ENCODE measurements around the gene ZXDC.

DNA sequence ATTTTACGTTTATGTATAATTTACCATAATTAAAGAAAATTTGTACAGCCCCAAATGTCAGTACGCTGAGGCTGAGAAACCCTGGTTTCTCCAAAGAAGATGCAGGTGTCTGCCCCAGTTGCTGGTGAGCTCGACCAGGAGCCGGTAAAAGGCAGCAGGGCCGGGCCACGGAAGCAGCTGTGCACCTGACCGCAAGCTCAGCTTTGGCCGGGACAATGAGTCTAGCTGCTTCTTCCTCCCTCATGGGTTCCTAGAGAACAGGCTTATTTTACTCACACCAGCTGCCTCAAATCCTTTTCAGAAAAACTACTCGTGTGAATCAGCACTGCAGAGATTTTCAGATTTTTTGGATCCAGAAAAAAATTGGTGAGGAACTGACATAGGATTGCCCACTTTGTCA is 18.0 kb upstream of the ZXDC start:
- TF ChIP-seq, protein P1, sequence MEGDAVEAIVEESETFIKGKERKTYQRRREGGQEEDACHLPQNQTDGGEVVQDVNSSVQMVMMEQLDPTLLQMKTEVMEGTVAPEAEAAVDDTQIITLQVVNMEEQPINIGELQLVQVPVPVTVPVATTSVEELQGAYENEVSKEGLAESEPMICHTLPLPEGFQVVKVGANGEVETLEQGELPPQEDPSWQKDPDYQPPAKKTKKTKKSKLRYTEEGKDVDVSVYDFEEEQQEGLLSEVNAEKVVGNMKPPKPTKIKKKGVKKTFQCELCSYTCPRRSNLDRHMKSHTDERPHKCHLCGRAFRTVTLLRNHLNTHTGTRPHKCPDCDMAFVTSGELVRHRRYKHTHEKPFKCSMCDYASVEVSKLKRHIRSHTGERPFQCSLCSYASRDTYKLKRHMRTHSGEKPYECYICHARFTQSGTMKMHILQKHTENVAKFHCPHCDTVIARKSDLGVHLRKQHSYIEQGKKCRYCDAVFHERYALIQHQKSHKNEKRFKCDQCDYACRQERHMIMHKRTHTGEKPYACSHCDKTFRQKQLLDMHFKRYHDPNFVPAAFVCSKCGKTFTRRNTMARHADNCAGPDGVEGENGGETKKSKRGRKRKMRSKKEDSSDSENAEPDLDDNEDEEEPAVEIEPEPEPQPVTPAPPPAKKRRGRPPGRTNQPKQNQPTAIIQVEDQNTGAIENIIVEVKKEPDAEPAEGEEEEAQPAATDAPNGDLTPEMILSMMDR (IDR thresholded peaks at IDR 0.05; ENCODE audit: poor library complexity) = no peak
- TF ChIP-seq EZH2phosphoT487 (IDR thresholded peaks at IDR 0.05; ENCODE audit: low read depth, severe bottlenecking, unreplicated experiment) = no peak
